Gastrocnemius medialis (tissue), 4 donors: ENCODE measurements around the gene TMEM108. TPM values are rescaled to one million over a fixed set of nuclear protein-coding genes. Genes with fewer than 3 reads are reported as not detected.

Source experiments
- ATAC-seq, 2 donors: fragments of 150-250 bp; one replicate each; pipeline ENCODE4 v1.9.1; 2016
- DNase-seq, 2 donors: peaks; one replicate each; pipeline ENCODE4 v3.0.0-alpha.2; 2019
- H3K27ac ChIP-seq, 4 donors: fragments of 200-600 bp; sonication (generic); 1 replicate in 1 of 4; 2 replicates in 3 of 4; pipeline ENCODE4 v1.5.1; 2016 to 2018; ENCODE audit warnings: mild to moderate bottlenecking in 2 of 4, moderate library complexity in 1 of 4
- H3K27me3 ChIP-seq, 3 donors: fragments of 200-600 bp; sonication (generic) in 2 of 3; 1 replicate in 1 of 3; 2 replicates in 2 of 3; pipeline versions ENCODE4 v1.5.1 to v1.6.0; 2016 to 2019; ENCODE audit warnings: mild to moderate bottlenecking in 1 of 3, moderate library complexity in 1 of 3
- H3K36me3 ChIP-seq, 2 donors: fragments of 200-600 bp; sonication (generic) in 1 of 2; one replicate each; pipeline ENCODE4 v1.5.1; 2017 to 2018
- H3K4me1 ChIP-seq, 2 donors: fragments of 200-600 bp; sonication (generic) in 1 of 2; one replicate each; pipeline ENCODE4 v1.5.1; 2016 to 2017; ENCODE audit warnings: mild to moderate bottlenecking in 2 of 2
- H3K4me3 ChIP-seq, 4 donors: fragments of 200-600 bp; sonication (generic) in 3 of 4; 1 replicate in 1 of 4; 2 replicates in 3 of 4; pipeline ENCODE4 v1.5.1; 2016 to 2019; ENCODE audit warnings: mild to moderate bottlenecking in 2 of 4
- H3K9me3 ChIP-seq, 3 donors: fragments of 200-600 bp; sonication (generic) in 2 of 3; 1 replicate in 1 of 3; 2 replicates in 2 of 3; pipeline ENCODE4 v1.5.1; 2016 to 2019
- CTCF ChIP-seq, 5 experiments: fragments of 450-650 bp in 3 of 5; fragments of 200-600 bp in 2 of 5; sonication (generic) in 2 of 5; IDR thresholded peaks in 4 of 5; conservative IDR thresholded peaks in 1 of 5; 1 replicate in 4 of 5; 2 replicates in 1 of 5; pipeline ENCODE4 v1.5.1; 2016 to 2019; ENCODE audit warnings: antibody characterized with exemption in 5 of 5, mild to moderate bottlenecking in 3 of 5, moderate library complexity in 3 of 5
- POLR2A ChIP-seq, 2 donors: fragments of 450-650 bp; IDR thresholded peaks; one replicate each; pipeline ENCODE4 v1.6.1; 2017; ENCODE audit warnings: antibody characterized with exemption in 2 of 2, mild to moderate bottlenecking in 2 of 2, moderate library complexity in 2 of 2
- in situ Hi-C, 4 donors: fragments of 200-750 bp; cut with MboI; loops; one replicate each; pipeline versions ENCODE4 v1.15.0 to v1.8.0; 2017; ENCODE audit warnings: low sequenced_read_pairs in 4 of 4
- intact Hi-C: fragments of 100-400 bp; cut with DNase I; formaldehyde crosslinking; loops from one replicate; pipeline ENCODE4 v1.15.1; 2023; ENCODE audit warnings: low total_unique reads
- total RNA-seq, 4 donors: library from RNA; depleted of rRNA; stranded (reverse); fragments of >200 nt; gene quantifications; one replicate each; pipeline versions ENCODE4 v1.1.0 to v1.2.3, GENCODE V29; 2016

TMEM108 gene
- total RNA-seq, 4 donors from 2014 or later = 1.1 to 3.7 (median 2.4) TPM

- intact Hi-C loops (no loop called here), in situ Hi-C loops (no loop called here)
- peaks cover 9 to 15% of the 10 kb centered on the region in 2 donors for H3K4me1 ChIP-seq
These were observed 406.9 kb downstream of the TMEM108 start for GRCh38 chr3:133445108-133445507.

More at GRCh38 chr3:133445108-133445507, 406.9 kb downstream of the TMEM108 start:
- Histone ChIP-seq H3K27ac (no peak overlapping the region), H3K4me3 (no peak overlapping the region), H3K27me3 (no peaks in the 10 kb centered on the region), H3K36me3 (no peaks in the 10 kb centered on the region), H3K9me3 (no peaks in the 10 kb centered on the region)
- no peak for ATAC-seq
- TF ChIP-seq POLR2A (IDR thresholded peaks at IDR 0.05) (no peak), CTCF (IDR thresholded peaks at IDR 0.05 in 4 of 5, conservative IDR thresholded peaks at IDR 0.05 in 1 of 5) (no peak)
- DNase-seq = no peak
